Gastroesophageal sphincter (tissue), 4 donors: Measurements from ENCODE around the gene SAMD5. TPM values are rescaled to one million over a fixed set of nuclear protein-coding genes. Genes with fewer than 3 reads are reported as not detected.

Experiments
- ATAC-seq: fragments of 150-250 bp; one replicate; pipeline ENCODE4 v1.9.1; 2016; ENCODE audit warnings: mild to moderate bottlenecking, moderate library complexity
- H3K27ac ChIP-seq, 4 donors: fragments of 200-600 bp; sonication (generic) in 3 of 4; 1 replicate in 3 of 4; 2 replicates in 1 of 4; pipeline ENCODE4 v1.5.1; 2016 to 2019
- H3K27me3 ChIP-seq: fragments of 200-600 bp; sonication (generic); one replicate; pipeline ENCODE4 v1.5.1; 2019
- H3K36me3 ChIP-seq, 2 donors: fragments of 200-600 bp; sonication (generic); one replicate each; pipeline ENCODE4 v1.5.1; 2019; ENCODE audit warnings: control low read depth in 1 of 2
- H3K4me1 ChIP-seq, 3 donors: fragments of 200-600 bp; sonication (generic); 1 replicate in 2 of 3; 2 replicates in 1 of 3; pipeline ENCODE4 v1.5.1; 2016 to 2019; ENCODE audit warnings: control low read depth in 2 of 3
- H3K4me3 ChIP-seq, 2 donors: fragments of 200-600 bp; sonication (generic); one replicate each; pipeline ENCODE4 v1.5.1; 2019; ENCODE audit warnings: mild to moderate bottlenecking in 1 of 2, moderate library complexity in 1 of 2
- H3K9me3 ChIP-seq, 3 donors: fragments of 200-600 bp; sonication (generic); one replicate each; pipeline ENCODE4 v1.5.1; 2017 to 2019; ENCODE audit warnings: control low read depth in 2 of 3
- EP300 ChIP-seq: sonication (generic); formaldehyde crosslinking; IDR thresholded peaks from one replicate; pipeline ENCODE4 v1.6.1; 2017; ENCODE audit warnings: antibody characterized with exemption, mild to moderate bottlenecking
- POLR2A ChIP-seq, 2 donors: fragments of 450-650 bp; IDR thresholded peaks; one replicate each; pipeline ENCODE4 v1.6.1; 2017; ENCODE audit warnings: antibody characterized with exemption in 2 of 2, mild to moderate bottlenecking in 2 of 2, moderate library complexity in 1 of 2
- POLR2AphosphoS5 ChIP-seq: sonication (generic); formaldehyde crosslinking; IDR thresholded peaks from one replicate; pipeline ENCODE4 v1.6.1; 2017; ENCODE audit warnings: antibody characterized with exemption
- WGBS, 2 donors: methylation state at CpG; one replicate each; pipeline ENCODE4 v1.1.5; 2018; ENCODE audit warnings: low coverage in 1 of 2; 5-methylcytosine and 5-hydroxymethylcytosine counted together
- total RNA-seq, 4 donors: library from RNA; depleted of rRNA; stranded (reverse); fragments of >200 nt; gene quantifications; one replicate each; pipeline ENCODE4 v1.1.0, GENCODE V29; 2016
- TF ChIP-seq, protein P1 (sequence below), 4 experiments: fragments of 200-600 bp in 2 of 4; fragments of 450-650 bp in 2 of 4; sonication (generic) in 1 of 4; IDR thresholded peaks; one replicate each; pipeline ENCODE4 v1.5.1; 2017 to 2019; ENCODE audit warnings: antibody characterized with exemption in 4 of 4, mild to moderate bottlenecking in 2 of 4, moderate library complexity in 2 of 4

Gene SAMD5
- total RNA-seq, 4 donors from 2014 or later, result 0.93 to 1.3 (median 0.96) TPM

DNA sequence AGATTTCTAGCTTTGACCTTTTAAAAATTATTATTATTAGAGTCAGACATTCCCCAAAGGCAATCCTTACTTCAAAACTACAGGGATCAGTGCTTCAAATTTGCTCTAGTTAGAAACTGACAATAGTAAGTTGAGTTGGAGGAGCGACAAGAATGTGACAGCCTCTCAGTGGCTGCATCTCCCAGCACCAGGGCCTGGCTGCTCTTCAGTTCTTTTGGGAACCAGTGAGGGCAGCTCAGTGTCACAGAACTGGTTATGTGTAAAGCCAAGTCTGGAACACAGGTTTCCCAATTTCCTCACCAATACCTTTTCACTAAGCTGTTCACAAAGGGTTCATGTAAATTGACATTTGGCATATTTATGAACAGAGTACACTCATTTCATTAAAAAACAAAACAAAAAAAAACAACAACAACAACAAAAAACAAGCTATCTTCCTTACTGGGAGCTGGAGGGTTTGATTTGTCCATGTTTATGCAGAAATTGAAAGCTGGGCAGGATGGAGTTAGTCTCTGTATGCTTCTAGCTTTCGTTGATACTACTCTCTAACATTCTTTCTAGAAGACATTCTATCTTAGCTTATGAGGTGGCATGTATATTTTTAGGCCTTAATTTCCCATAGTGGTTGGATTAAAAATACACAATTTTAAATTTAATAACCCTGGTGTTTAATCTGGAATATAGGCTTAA lies 95.0 kb downstream of the SAMD5 start:
- no peak for TF ChIP-seq POLR2AphosphoS5
- TF ChIP-seq, protein P1, sequence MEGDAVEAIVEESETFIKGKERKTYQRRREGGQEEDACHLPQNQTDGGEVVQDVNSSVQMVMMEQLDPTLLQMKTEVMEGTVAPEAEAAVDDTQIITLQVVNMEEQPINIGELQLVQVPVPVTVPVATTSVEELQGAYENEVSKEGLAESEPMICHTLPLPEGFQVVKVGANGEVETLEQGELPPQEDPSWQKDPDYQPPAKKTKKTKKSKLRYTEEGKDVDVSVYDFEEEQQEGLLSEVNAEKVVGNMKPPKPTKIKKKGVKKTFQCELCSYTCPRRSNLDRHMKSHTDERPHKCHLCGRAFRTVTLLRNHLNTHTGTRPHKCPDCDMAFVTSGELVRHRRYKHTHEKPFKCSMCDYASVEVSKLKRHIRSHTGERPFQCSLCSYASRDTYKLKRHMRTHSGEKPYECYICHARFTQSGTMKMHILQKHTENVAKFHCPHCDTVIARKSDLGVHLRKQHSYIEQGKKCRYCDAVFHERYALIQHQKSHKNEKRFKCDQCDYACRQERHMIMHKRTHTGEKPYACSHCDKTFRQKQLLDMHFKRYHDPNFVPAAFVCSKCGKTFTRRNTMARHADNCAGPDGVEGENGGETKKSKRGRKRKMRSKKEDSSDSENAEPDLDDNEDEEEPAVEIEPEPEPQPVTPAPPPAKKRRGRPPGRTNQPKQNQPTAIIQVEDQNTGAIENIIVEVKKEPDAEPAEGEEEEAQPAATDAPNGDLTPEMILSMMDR (IDR thresholded peaks at IDR 0.05), result no peak
- no peak for TF ChIP-seq EP300
- no peak for TF ChIP-seq POLR2A (IDR thresholded peaks at IDR 0.05)
- no peak for ATAC-seq
- no peaks in the 10 kb centered on the region for H3K27me3 ChIP-seq
- no peak overlapping the region for H3K27ac ChIP-seq
- no peaks in the 10 kb centered on the region for H3K9me3 ChIP-seq
- WGBS, 2 donors, result 61 to 94% methylated on average over 1 to 2 of the region's 2 CpGs
- H3K4me1 ChIP-seq, result peaks cover 0 to 16% (median 0%) of the 10 kb centered on the region in 3 donors
- H3K36me3 ChIP-seq, result no peaks in the 10 kb centered on the region
- H3K4me3 ChIP-seq, result no peak overlapping the region

DNA sequence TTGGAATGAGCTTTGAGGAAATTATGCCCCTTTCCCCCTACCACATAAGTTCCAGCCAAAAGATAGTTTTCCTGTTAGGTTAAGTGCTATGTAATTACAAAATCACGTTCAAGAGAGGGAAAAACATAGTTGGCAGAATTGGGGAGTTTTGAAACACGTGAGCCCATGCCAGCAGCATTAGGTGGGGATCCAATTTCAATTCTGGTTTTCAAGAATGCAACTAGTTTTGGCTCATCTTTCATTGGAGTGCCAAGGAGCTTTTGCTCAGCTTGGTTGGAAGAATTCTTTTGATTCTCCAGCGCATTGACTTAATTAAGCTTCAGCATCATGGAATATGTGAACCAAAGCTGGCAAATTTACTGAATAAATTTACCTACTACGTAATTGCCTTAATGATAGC lies 95.9 kb downstream of the SAMD5 start:
- H3K4me3 ChIP-seq, result no peak overlapping the region
- TF ChIP-seq, protein P1 (IDR thresholded peaks at IDR 0.05), result no peak
- no peak for TF ChIP-seq EP300
- TF ChIP-seq POLR2AphosphoS5, result no peak
- TF ChIP-seq POLR2A (IDR thresholded peaks at IDR 0.05), result no peak
- peaks cover 0 to 16% (median 0%) of the 10 kb centered on the region in 3 donors for H3K4me1 ChIP-seq
- ATAC-seq, result no peak
- no peaks in the 10 kb centered on the region for H3K9me3 ChIP-seq
- H3K27ac ChIP-seq, result no peak overlapping the region
- no peaks in the 10 kb centered on the region for H3K36me3 ChIP-seq
- WGBS, 2 donors, result 70 to 84% methylated on average over 3 to 4 of the region's 4 CpGs
- H3K27me3 ChIP-seq, result no peaks in the 10 kb centered on the region

DNA sequence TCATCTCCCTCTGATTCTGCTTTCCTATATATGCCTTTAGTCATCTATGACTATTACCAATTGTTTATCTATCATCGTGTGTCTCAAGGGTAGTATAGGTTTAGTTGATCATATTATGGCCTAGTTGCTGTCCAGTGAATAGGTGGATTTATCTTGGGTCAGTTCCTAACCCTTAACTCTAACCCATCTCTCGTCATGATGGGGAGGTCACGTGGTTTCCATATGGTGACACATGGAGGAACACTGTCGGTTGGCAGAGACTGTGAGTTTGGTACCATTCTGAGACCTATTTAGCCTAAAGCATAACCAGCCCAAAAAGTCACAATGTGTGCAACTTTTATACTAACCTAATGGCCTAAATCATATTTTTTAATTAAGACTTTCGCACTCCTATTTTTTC lies 103.5 kb downstream of the SAMD5 start:
- Histone ChIP-seq H3K4me1 (peaks cover 0 to 7% (median 0%) of the 10 kb centered on the region in 3 donors), H3K27ac (no peak overlapping the region), H3K4me3 (no peak overlapping the region), H3K27me3 (no peaks in the 10 kb centered on the region), H3K9me3 (no peaks in the 10 kb centered on the region), H3K36me3 (no peaks in the 10 kb centered on the region)
- TF ChIP-seq POLR2A (IDR thresholded peaks at IDR 0.05) (no peak), EP300 (no peak)
- ATAC-seq, result no peak
- WGBS, 2 donors, result 89 to 100% methylated on average over 2 to 3 of the region's 5 CpGs

DNA sequence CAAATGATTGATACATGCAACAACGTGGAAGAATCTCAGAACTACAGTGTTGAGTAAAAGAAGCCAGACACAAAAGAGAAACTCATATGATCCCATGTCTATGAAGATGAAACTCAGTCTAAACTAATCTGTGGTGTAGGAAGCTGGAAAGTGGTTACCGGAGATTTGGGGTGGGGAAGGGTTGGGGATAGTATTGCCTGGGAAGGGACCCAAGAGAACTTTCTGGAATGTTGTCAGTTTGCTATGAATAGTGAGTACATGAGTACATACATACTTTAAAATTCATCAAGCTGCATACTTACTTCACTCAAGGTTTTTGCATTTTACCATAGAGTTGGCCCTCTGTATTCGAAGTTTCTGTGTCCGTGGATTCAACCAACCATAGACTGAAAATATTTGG lies 106.0 kb downstream of the SAMD5 start:
- ATAC-seq, result no peak
- H3K4me1 ChIP-seq, result peaks cover 0 to 7% (median 0%) of the 10 kb centered on the region in 3 donors
- H3K36me3 ChIP-seq, result no peaks in the 10 kb centered on the region
- H3K4me3 ChIP-seq, result no peak overlapping the region
- no peak overlapping the region for H3K27ac ChIP-seq
- TF ChIP-seq, protein P1 (IDR thresholded peaks at IDR 0.05), result no peak
- no peak for TF ChIP-seq POLR2AphosphoS5
- no peak for TF ChIP-seq EP300
- TF ChIP-seq POLR2A (IDR thresholded peaks at IDR 0.05), result no peak
- H3K27me3 ChIP-seq, result no peaks in the 10 kb centered on the region
- 51 to 81% methylated on average over 4 of the region's 4 CpGs for WGBS, 2 donors
- no peaks in the 10 kb centered on the region for H3K9me3 ChIP-seq

DNA sequence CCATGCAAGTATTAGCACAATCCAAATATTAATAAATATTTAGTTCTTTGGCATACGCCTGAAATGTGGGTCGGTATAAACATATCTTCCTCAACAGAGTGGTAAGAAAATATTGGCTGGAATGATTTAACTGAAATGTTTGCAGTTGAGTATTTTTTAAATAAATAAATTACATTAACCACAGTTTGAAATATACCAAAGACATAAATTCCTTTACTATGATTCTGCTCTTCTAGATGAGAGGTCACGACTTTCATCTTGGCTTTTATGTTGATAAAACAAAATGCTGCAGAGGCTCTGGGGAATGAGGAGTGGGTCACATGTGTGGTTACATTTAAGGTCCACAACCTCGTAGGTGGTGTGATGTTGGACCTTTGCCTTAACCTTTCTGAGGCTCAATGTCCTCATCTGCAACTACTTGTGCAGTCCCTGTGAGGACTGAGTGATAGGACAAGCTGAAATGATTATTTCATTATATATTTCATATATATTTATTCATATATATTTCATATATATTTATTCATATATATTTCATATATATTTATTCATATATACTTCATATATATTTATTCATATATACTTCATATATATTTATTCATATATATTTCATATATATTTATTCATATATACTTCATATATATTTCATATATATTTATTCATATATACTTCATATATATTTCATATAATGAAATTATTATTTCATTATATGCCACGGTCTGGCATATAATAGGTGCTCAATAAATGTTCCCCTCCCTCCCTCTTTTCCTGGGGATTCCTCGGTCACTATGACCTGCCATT lies 107.4 kb downstream of the SAMD5 start:
- Histone ChIP-seq H3K27me3 (no peaks in the 10 kb centered on the region), H3K4me1 (peaks cover 0 to 7% (median 0%) of the 10 kb centered on the region in 3 donors), H3K9me3 (no peaks in the 10 kb centered on the region), H3K36me3 (no peaks in the 10 kb centered on the region), H3K27ac (no peak overlapping the region), H3K4me3 (no peak overlapping the region)
- ATAC-seq, result no peak
- 48 to 50% methylated on average over 6 of the region's 6 CpGs for WGBS, 2 donors
- TF ChIP-seq EP300 (no peak), POLR2AphosphoS5 (no peak)
